Astrocyte of the spinal cord (primary cell): ENCODE data around the gene CAVIN4.

ENCODE experiments used
- DNase-seq: peaks from one replicate; pipeline ENCODE4 v3.0.0; 2011; ENCODE audit warnings: low read depth, low spot score
- H3K4me3 ChIP-seq: 2 replicates; pipeline ENCODE4 v1.5.1; 2011; ENCODE audit warnings: low read depth, mild to moderate bottlenecking, low read length, moderate library complexity
- CTCF ChIP-seq: IDR thresholded peaks from 2 replicates; pipeline ENCODE4 v1.5.1; 2012; ENCODE audit warnings: low read depth, mild to moderate bottlenecking, low read length, inconsistent platforms
- in situ Hi-C: cut with HindIII; loops from 2 replicates; pipeline ENCODE4 v1.10.0; 2017; ENCODE audit warnings: low sequenced_read_pairs

Gene CAVIN4

GRCh38 chr9:100580257-100580656 is 2.4 kb downstream of the CAVIN4 start:
- H3K4me3 ChIP-seq, result no peak overlapping the region
- no peak for TF ChIP-seq CTCF
- in situ Hi-C loops, result no loop called here
- no peak for DNase-seq

- TF ChIP-seq CTCF, result no peak
- H3K4me3 ChIP-seq, result no peak overlapping the region
- in situ Hi-C loops, result no loop called here
- no peak for DNase-seq
Measured at GRCh38 chr9:100581081-100581480, 3.2 kb downstream of the CAVIN4 start.

DNA sequence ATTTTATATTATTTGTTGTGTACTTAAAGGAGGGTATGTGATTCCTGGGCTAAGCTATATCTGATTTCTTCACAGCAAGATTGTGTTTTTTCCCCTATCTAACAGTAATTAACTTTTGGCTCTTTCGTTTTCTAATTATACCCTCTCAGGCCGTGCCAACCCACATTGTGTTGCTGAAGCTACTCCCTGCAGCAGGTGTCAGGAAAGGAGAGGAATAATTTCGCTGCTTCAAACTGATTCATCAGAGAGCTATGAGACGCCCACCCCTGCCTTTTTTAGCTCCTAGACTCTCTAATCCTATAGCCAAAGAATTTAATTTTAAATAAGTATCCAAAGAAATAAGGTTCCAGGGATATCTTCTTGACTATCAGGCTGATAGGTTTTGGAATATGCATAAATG is 3.8 kb downstream of the CAVIN4 start:
- no peak for TF ChIP-seq CTCF
- no peak for DNase-seq
- in situ Hi-C loops, result no loop called here
- H3K4me3 ChIP-seq, result no peak overlapping the region

- no peak for DNase-seq
- no peak overlapping the region for H3K4me3 ChIP-seq
- no peak for TF ChIP-seq CTCF
- in situ Hi-C loops, result no loop called here
Measured at GRCh38 chr9:100583014-100583802, 5.3 kb downstream of the CAVIN4 start.

- in situ Hi-C loops, result no loop called here
Measured at GRCh38 chr9:100584951-100585350, 7.1 kb downstream of the CAVIN4 start.

GRCh38 chr9:100586093-100586492 is 8.2 kb downstream of the CAVIN4 start:
- in situ Hi-C loops, result no loop called here
- no peak for DNase-seq
- no peak overlapping the region for H3K4me3 ChIP-seq
- TF ChIP-seq CTCF, result no peak

More at GRCh38 chr9:100584951-100585350, 7.1 kb downstream of the CAVIN4 start:
- no peak for TF ChIP-seq CTCF
- no peak overlapping the region for H3K4me3 ChIP-seq
- no peak for DNase-seq
